ENCODE measurements around the gene PPP1R13B. TPM values are rescaled to one million over a fixed set of nuclear protein-coding genes. Genes with fewer than 3 reads are reported as not detected.

The PPP1R13B gene
- total and polyA plus RNA-seq, 2 experiments from 2014 or later, result 2.0 to 8.5 TPM

DNA sequence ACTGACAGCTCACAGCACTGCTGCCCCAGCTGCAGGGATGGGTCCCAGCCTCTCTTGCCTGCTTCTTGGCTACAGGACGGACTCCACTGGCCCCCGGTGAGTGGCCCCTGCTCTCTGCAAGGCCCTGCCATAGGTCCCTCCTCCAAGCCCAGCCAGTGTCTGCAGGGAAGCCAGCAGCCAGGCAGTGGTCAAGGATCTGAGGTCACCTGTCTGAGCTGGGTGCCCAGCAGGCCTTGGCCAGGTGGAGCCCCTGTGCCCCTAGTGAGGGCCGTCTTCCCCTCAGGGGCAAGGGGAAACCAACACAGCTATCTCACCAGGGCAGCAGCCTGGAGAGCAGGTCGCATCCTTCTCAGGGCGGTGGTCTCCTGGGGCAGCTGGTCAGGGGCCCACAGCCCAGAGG lies 145.3 kb downstream of the PPP1R13B start (continued):
- TF ChIP-seq, protein P1, sequence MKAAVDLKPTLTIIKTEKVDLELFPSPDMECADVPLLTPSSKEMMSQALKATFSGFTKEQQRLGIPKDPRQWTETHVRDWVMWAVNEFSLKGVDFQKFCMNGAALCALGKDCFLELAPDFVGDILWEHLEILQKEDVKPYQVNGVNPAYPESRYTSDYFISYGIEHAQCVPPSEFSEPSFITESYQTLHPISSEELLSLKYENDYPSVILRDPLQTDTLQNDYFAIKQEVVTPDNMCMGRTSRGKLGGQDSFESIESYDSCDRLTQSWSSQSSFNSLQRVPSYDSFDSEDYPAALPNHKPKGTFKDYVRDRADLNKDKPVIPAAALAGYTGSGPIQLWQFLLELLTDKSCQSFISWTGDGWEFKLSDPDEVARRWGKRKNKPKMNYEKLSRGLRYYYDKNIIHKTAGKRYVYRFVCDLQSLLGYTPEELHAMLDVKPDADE (IDR thresholded peaks at IDR 0.05), result no peak
- TF ChIP-seq ZNF331 (CRISPR knock-in tag; IDR thresholded peaks at IDR 0.05; ENCODE audit: low read depth) (no peak), EZH2 (IDR thresholded peaks at IDR 0.05; ENCODE audit: low read depth, unreplicated experiment) (no peak), CREB1 (CRISPR knock-in tag; IDR thresholded peaks at IDR 0.05; ENCODE audit: low read depth) (no peak), ZNF462 (CRISPR knock-in tag; IDR thresholded peaks at IDR 0.05) (no peak), NANOG (IDR thresholded peaks at IDR 0.05; ENCODE audit: borderline replicate concordance) (no peak)

GRCh38 chr14:103700753-103701490 lies 146.5 kb downstream of the PPP1R13B start:
- Histone ChIP-seq H3K4me3 (no peak overlapping the region), H3K4me1 (ENCODE audit: insufficient read depth) (peaks cover 6% of the 10 kb centered on the region; the same call in 1 of the 2 replicates), H4K20me1 (replicated peaks; ENCODE audit: insufficient read depth) (peaks cover 12% of the 10 kb centered on the region), H2AFZ (no peak overlapping the region), H3K27ac (ENCODE audit: low read depth) (no peak overlapping the region), H3K27me3 (ENCODE audit: insufficient read depth) (no peaks in the 10 kb centered on the region), H3F3A (replicated peaks; ENCODE audit: low read depth) (peaks cover 8% of the 10 kb centered on the region), H3K4me2 (no peak overlapping the region), H3K36me3 (ENCODE audit: insufficient read depth) (no peaks in the 10 kb centered on the region; the same call in 1 of the 2 replicates), H3K79me2 (replicated peaks; ENCODE audit: insufficient read depth) (no peaks in the 10 kb centered on the region), H3K9me2 (ENCODE audit: insufficient read depth) (no peaks in the 10 kb centered on the region)
- peaks cover 44% of the 10 kb centered on the region for H3K27me3 Mint-ChIP-seq (ENCODE audit: insufficient read depth, low read depth, poor library complexity)
- H3K4me3 Mint-ChIP-seq, result no peak overlapping the region
- H3K36me3 Mint-ChIP-seq (ENCODE audit: low read depth), result peaks cover 46% of the 10 kb centered on the region
- DNase-seq (ENCODE audit: low spot score) (no peak), ATAC-seq (no peak)
- TF ChIP-seq REST (IDR thresholded peaks at IDR 0.05; ENCODE audit: unreplicated experiment) (no peak), CREB1 (CRISPR knock-in tag; IDR thresholded peaks at IDR 0.05; ENCODE audit: low read depth) (no peak), JUNB (IDR thresholded peaks at IDR 0.05; ENCODE audit: unreplicated experiment) (no peak), ZNF114 (CRISPR knock-in tag; IDR thresholded peaks at IDR 0.05) (no peak), EZH2 (IDR thresholded peaks at IDR 0.05; ENCODE audit: low read depth, unreplicated experiment) (no peak), POLR2AphosphoS5 (IDR thresholded peaks at IDR 0.05; ENCODE audit: low read depth) (peak; percentile 24; the same call in 1 of the 2 replicates)
- no peaks in the 10 kb centered on the region; the same call in 2 of the 3 replicates for H3K9me3 Mint-ChIP-seq
- peaks cover 23% of the 10 kb centered on the region for H3K4me1 Mint-ChIP-seq
- H3K27ac Mint-ChIP-seq, result no peak overlapping the region

All from GM23338 (cell line).